Subcutaneous adipose tissue (tissue), 4 donors: ENCODE data around the gene IRF5. TPM values are rescaled to one million over a fixed set of nuclear protein-coding genes. Genes with fewer than 3 reads are reported as not detected.

Experiments used
- total RNA-seq, 4 donors: library from RNA; depleted of rRNA; stranded (reverse); fragments of >200 nt; gene quantifications; one replicate each; pipeline ENCODE4 v1.1.0, GENCODE V29; 2016
- TF ChIP-seq, protein P1 (sequence below): fragments of 450-650 bp; IDR thresholded peaks from one replicate; pipeline ENCODE4 v1.5.1; 2016; ENCODE audit warnings: low read depth, mild to moderate bottlenecking, control low read depth, antibody characterized with exemption, moderate library complexity

IRF5 gene
- total RNA-seq, 4 donors from 2014 or later = 12.7 to 32.6 (median 18.9) TPM

DNA sequence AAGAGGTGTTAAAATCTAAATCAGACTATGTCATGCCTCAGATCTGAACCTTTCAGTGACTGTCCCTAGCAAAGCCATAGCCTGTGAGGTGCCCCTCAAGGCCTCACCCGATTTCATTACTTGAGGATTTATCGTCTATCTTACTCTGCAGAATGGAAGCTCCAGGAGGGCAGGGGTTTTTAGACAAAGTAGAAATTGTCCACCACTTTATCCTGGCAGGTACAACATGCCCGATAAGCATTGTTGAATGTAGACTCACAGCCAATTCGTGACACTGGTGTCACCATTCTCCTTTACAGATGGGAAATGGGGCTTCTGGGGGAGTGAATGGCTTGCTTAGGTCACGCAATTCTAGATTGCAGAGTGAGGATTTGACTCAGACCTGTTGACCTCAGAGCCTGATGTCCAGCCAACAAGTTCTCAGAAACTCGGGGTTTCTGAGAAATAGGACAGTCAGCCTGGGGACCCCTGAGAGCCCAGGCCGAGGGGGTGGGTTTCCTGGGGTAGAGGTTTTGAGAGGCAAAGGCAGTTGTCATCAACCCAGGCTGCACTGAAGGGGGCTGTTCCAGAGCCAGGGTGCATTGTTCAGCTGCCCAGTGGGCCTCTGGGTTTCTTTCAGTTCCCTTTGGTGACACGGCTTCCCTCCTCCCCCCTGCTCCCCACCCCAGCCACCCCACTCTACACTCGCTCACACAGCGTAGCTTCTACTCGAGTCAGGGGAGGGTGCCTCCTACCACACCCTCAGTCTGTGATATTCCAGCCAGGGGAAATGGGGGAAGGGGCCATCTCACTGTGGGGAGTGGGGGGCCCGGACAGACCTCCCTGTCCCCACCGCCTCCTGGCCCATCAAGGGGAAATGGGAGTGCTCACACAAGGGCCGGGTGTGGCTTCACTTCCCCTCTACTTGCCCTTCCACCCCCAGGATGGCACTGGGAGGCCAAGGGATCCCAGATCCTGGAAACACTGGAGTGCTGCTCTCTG lies 3.1 kb upstream of the IRF5 start:
- TF ChIP-seq, protein P1, sequence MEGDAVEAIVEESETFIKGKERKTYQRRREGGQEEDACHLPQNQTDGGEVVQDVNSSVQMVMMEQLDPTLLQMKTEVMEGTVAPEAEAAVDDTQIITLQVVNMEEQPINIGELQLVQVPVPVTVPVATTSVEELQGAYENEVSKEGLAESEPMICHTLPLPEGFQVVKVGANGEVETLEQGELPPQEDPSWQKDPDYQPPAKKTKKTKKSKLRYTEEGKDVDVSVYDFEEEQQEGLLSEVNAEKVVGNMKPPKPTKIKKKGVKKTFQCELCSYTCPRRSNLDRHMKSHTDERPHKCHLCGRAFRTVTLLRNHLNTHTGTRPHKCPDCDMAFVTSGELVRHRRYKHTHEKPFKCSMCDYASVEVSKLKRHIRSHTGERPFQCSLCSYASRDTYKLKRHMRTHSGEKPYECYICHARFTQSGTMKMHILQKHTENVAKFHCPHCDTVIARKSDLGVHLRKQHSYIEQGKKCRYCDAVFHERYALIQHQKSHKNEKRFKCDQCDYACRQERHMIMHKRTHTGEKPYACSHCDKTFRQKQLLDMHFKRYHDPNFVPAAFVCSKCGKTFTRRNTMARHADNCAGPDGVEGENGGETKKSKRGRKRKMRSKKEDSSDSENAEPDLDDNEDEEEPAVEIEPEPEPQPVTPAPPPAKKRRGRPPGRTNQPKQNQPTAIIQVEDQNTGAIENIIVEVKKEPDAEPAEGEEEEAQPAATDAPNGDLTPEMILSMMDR = no peak

DNA sequence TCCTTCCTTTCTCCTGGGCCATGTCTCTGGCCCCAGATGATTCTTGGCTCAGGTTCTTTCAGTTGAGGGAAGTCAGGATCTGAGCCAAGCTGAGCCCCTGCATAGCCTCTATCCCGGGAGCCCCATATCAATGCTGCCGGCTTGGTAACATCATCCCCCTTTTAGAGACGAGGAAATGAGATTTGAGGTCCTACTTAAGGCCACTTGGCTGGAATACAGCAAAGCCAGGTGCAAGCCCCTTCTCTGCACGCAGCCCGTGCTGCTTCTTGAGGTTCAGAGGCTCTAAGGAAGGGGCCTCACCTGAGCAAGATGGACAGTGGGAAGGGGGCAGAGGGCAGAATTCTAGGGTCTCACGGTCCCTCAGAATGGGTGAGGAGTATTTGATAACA lies 2.4 kb upstream of the IRF5 start:
- TF ChIP-seq, protein P1 = no peak

DNA sequence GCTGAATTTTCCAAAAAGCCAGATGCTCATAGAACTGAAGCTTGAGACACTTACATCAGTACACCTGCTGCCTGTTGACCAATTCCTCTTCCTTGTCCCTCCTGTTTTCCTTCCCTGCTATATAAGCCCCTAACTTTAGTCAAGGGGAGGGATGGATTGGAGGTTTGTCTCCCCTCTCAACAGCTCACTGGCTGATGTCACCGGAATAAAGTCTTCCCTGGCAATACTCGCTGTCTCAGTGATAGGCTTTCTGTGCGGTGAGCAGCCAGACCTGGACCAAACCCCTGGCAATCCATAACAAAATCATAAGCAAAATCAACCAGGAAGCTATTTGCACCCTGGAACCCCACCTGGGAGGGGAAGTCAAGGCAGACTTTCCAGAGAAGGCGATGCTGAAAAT lies 929 bp upstream of the IRF5 start:
- TF ChIP-seq, protein P1 = no peak

DNA sequence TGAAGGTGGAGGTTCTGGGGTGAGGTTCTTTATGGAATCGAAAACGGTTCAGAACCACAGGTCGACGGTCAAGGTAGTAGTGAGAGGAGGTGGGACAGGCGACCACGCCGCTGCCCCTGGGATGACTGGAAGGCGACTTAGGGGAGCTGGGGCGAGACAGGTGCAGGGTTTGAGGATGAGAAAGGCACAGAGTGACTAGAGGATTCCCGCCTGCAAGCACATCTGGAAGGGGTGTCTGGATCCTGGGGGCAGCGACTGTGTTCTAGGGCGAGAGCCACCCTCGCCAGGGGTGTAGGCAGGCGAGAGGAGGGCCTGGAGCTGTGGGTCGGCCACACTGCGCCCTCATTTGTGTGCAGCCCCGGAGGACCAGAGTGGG lies 468 bp upstream of the IRF5 start:
- TF ChIP-seq, protein P1 = no peak

DNA sequence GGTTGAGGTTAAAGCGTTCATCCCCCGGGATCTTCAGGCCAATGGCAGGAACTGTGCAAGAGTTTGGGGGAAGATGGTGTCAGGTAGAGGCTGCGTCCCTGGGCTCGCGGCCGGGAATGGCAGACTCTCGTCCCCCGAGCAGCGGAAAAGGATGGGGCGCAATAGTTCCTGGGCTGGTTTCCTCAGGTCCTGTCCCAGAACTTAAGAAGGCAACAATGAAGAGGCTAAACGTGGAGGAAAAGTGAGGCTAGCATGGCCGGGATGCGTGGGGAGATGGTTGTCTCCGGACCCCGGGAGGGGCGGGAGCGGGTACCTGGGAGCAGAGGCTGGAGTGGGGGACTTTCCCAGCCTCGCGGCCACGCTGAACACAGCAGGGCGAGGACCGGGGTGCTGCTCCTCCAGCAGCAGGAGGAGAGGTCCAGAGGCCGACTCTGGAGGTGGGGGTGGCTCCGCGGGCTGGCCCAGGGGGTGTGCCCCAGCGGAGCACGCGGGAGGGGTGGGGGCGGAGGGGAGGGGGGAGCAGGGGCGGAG lies 882 bp downstream of the IRF5 start:
- TF ChIP-seq, protein P1 = no peak

DNA sequence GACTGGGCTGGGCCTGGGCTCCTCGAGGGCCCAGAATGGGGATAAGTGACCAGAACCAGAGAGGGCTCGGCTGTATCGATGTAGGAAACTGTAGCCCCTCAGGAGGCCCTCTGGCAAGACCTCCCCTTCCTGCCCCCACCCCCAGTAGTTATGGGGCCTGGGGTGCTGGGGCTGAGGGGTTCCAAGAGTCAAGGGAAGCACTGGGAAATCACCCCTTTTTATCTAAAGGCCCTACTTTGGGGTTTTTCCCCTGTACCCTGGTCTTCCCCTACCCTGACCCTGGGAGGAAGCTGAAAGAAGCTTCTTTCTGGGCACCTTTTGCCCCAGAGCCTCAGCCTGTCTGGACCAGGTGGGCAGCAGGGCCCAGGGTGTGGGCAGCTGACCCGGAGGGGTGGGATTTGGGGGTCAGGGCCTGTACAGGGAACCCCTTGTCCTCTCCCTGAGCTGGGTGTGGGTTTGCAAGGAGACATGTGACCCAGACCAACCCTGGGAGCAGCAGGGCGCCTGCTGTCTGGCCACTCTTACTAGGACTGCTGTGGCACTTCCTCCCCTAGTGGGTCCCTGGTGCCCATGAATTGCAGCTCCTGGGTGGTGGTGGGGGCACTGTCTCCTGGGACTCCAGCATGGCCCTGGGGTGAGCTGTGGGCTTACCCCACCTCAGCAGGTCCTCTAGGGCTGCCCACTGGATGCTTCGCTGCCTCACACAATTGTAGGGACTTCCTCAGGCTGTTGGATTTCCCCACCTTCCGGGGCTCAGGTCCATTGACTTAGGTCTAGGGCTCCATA lies 1.5 kb downstream of the IRF5 start:
- TF ChIP-seq, protein P1 = no peak
